HG02763 (cell line): Measurements from ENCODE around the gene ENDOU.
A peak's percentile ranks its signal among the peaks of the same experiment; 100 is the strongest.

ENCODE experiments used
- ATAC-seq: cut with Tn5 transposase; IDR thresholded peaks from one replicate; pipeline ENCODE4 v1.9.1; 2021; ENCODE audit warnings: mild to moderate bottlenecking, moderate library complexity; ENCODE audit not compliant: unreplicated experiment

ENDOU gene

DNA sequence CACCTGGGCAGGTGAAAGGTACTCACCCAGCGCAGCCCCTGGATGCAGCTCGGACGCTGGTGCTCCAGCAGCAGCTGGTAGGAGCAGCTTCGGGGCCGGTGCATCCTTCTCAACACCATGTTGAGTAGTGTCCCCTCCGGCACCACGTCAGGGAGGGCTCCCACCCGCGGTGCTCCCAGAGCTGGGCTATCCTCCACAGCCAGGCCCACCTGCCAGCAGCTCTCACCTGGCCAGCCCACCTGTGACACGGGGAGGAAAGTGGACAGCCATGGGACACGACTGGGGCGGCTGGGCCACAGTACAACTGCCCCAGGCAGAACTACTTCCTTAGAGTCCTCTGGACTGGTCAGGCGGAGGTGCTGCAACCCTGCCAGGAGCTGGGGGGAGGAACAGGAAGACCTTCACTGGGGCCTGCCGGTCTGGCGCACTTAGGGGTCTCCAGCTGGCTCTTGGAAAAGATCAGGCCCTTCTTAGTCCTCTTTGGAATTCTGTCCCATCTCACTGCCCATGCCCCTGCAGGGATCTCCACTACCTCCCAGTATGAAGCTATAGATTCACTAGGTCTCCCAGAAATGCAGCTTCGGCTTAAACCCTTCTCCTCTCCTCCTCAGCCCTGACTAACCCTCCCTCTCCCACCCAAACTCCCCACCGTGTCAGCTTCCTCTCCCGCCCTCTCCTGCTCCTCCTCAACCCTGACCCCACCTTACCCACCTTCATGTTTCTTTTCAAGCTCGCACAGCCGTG is 32.7 kb upstream of the ENDOU start:
- no peak for ATAC-seq

DNA sequence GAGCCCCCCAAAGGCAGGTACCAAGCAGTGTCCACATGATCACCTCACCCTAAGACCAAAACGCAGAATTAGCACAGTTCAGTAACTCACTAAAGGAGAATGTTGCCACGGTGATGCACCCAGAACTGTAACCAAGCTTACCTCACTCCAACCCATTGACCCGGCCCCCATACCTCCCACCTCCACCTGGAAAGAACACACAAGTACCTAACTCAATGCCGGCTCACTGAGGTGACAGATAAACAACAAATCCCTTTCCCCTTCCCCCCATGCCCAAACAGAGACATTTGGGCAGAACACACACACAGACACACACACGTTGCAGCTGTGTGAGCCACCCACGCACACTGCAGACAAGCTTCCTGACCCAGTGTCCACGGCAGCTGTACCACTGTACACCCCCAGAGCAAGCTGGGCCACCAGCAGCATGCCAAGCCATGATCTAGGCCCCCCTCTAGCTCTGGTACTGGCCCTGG is 32.1 kb upstream of the ENDOU start:
- ATAC-seq, result no peak

DNA sequence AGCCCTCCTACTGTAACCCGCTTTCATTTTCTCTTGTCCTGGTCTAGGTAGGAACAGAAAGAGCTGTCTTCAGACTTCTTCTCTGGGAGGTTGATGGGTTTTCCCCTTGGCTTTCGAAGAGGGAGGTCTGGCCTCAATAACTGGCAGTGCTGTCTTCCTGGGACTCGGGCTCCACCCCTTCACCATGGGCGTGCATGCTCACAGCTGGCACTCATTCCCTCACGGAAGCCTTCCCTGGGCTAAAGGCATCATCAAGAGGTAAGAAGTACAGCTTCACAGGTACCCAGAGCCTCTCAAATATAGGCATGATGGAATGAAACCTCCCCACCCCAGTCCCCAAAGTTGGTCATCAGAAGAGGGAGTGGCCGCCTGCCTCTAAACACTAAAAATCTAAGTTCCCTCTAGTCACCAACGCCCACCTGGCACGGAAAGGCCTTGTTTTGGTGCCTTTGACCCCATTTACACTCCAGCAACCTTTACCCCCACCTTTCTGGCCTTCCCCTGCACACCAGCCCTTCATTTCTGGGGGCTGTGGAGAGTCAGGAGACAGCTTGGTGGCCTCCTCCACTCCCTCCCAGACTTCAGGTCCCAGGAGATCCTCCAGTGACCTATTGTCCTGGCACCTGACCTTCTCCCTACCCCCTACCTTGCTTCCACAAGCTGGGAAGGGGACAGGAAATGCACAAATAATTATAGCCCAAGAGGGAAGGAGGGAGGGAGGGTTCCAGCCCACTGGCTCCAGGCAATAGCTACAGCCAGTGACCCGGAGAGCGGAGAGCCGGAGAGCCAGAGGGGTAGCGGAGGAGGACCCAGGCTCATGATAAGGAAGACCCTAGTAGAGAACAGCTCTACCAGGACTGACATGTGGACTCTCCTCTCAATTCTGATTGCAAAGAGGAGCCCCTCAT is 30.6 kb upstream of the ENDOU start:
- ATAC-seq, result peak; percentile 73

DNA sequence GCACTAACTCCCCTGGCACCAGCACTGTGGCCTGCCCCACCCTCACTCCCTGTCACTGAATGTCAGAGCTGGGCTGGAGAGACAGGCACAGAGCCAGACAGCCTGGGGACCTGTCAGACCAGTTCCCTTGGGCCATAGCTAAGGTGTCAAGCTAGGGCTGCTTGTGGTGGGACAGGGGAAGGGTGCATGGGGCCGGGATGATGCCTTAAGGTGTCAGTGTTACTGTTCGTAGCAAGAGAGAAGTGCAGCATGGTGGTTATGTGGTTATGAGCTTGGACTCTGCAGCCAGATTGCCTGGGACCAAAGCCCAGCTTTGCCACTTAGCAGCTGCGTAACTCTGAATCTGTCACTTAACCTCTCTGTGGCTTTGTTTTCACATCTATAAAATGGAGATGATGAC is 29.6 kb upstream of the ENDOU start:
- no peak for ATAC-seq

DNA sequence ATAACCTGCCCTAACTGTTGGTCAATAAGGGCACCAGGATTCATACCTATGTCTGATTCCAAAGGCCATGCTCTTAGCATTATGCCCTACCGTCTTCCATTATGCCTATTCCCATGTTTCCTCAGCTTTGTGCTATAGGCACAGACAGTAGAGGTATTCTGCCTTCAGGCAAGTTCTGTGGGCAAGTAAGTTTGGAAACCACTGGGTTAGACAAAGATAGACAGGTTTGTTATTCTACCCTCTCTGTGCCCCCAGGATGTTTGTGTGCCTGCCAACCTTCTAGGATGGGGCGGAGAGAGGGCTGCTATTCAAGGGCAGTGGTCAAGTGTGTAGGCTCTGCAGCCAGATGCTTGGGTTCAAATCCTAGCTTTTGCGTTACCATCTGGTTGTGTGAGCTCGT is 28.8 kb upstream of the ENDOU start:
- no peak for ATAC-seq

DNA sequence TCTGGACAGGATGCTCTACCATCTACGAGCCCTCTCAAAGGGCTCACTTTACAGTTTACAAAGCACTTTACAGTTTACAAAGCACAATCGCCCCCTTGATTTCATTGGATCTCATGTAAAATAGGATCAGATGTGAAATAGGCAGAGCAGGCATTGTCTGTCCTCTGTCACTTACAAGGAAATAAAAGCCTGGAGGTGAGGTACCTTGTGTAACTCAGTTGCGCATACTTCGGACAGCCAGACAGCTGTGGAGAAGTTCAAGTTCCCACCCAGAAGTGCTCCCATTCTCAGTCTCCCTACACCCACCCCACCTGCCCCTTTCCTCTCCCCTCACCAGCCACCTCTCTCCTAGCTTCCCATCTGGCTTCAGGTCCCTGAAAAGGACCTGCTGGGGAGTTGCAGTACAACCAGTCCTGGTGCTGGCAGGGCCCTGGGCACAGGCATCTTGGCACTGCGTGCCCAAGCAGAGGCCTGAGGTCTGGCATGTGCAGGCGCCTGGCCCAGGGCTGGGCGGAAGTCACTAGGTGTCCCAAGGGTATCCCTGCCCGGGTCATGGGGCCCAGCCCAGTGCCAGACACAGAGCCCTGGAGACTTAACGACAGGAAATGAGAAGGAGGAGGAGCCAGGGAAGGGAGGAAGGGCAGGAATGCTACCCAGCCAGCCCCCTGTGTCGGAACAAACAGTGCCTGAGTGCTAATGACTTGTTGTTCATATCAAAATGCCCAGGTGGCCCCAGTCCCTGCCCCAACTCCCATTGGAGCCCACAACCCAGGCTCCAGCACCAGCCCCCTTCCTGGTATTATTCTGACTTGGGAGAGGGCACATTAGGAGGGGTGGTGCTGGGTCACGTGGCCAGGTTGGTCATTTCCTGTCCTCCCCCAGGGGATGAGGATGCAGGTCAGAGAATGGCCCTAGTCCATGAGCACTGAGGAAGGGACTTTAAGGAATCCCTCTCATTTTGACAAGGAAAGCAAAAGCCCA is 28.0 kb upstream of the ENDOU start:
- no peak for ATAC-seq

DNA sequence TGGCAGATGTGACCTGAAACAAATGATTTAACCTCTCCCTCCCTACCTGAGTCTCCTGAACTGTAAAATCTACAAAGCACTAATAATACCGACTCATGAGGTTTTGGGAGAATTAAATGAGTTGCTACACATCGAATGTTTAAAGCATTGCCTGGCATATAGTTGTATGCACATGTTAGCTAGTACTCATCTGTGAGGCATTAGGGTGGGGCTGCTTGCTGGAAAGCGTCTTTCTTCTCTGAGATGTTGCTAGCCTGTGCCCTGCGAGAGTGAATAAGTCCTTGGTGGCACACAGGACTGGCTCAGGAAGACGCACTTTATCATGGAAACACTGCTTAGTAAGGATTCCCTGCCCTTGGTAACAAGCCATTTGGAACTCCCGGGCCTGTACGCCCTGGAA is 27.3 kb upstream of the ENDOU start:
- ATAC-seq, result no peak

DNA sequence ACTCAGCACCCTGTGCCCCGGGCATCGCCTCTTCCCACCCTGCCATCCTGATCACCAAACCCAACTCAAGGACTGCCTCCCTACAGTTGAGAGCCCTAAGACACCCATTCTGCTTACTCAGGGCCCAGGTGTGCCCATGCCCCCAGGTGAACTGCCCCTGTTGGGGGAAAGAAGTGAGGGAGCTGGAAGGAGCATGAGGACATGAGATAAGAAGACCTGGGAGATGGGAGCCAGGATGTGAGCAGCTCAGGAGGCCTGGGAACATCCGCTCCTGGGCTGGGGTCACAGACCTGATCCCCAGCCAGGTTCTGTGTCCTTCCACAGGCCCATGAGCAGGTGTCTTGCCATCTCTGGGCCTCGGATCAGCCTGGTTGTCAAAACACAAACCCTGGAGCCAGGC is 26.8 kb upstream of the ENDOU start:
- ATAC-seq, result no peak

DNA sequence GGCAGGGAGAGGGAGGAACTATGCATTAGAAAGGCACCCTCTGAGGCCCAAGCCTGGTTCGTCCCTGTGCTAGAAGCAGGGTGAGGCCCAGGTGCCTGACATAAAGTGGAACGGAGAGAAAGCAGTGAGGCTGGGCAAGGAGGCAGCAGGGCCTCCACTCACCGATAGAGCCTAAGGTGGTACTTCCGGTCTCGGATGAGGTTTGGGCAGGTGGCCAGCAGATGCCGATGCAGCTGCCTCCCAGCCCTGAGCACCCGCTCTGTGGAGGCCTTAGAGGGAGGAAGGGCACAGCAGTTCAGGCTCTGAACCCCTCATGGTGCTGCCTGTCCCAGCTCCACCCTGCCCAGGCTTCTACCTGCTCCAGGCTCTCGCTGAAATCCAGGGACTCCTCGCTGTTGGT is 26.3 kb upstream of the ENDOU start:
- ATAC-seq, result no peak

DNA sequence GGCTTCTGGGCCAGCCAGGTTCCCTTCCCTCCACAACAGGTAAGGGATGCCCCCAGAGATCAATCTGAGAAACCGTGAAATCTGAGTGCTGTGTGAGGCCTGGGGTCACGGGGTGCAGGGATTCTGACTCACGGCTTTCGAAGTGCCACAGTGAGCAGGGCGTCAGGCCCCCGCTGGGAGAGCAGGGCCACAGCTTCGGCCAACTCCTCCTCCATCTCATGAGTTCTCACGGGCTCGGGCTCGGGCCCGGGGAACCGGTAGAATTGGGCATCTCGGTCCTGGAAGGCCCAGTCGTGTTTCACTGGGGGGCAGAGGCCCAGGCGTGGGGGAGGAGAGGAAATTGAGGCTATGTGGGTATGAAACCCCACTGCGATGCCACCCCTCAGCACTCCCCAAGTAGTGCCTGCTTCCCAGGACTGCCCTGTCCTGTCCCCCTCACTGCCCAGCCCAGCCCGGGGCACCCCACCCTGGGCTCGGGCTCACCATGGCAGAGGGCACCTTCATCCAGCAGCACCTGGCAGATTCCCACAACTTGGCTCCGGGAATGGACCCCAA is 25.7 kb upstream of the ENDOU start:
- ATAC-seq, result no peak

DNA sequence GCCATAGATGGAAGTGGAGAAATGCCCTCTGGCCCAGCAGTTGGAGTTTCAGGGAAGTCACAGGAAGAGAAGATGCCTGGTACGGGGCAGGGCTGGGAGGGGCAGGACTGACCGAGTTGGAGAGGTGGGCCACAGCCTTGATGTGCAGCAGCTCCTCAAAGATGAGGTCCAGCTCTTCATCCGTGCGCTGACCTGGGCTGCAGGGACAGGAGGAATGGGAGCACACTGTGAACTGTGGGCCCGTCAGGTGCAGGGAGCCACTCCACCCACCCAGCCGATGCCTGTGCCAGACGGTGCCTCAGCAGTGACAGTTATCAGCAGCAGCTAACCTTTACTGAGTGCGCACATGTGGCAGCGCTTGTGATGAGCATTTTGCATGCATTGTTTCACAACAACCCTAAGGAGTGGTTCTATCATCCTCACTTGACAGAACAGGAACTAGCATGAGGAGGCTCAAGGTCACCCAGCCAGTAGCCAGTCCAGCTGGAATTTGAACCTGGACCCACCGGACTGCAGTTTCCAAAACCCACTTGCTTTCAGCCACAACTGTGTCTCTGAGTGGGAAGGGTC is 25.0 kb upstream of the ENDOU start:
- ATAC-seq, result no peak

DNA sequence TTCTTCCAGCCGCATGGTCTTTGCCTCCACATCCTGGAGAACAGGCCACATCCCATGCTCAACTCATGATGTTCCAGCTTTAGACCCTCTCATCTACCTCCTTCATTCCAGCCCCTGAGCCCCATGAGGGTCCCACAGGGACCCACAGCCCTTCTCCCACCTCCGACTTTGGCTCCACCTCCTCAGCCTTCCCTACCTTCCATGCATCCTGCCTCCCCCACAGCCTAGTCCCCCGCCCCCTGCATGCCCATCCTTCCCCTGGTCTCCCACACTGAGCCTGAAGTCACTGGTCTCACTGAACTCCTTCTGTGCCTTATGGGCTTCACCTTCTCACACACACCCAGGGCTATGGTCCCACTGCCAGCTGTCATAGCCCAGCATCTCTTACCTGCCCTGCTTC is 23.6 kb upstream of the ENDOU start:
- ATAC-seq, result no peak

DNA sequence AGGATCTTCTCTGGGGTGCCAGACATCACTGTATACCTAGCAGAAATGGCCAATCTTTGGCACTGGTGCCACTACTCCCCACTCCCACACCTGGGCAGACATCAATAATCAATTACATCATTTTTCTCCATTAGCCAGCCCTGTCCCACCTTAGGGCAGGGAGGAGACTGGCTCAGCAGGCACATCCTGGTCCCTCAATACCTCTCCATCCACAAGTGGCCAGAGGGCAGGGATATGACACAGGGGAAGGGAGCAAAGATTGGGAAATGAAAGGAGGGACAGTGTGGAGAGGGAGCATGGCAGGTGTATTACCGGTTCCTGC is 23.2 kb upstream of the ENDOU start:
- ATAC-seq, result no peak

DNA sequence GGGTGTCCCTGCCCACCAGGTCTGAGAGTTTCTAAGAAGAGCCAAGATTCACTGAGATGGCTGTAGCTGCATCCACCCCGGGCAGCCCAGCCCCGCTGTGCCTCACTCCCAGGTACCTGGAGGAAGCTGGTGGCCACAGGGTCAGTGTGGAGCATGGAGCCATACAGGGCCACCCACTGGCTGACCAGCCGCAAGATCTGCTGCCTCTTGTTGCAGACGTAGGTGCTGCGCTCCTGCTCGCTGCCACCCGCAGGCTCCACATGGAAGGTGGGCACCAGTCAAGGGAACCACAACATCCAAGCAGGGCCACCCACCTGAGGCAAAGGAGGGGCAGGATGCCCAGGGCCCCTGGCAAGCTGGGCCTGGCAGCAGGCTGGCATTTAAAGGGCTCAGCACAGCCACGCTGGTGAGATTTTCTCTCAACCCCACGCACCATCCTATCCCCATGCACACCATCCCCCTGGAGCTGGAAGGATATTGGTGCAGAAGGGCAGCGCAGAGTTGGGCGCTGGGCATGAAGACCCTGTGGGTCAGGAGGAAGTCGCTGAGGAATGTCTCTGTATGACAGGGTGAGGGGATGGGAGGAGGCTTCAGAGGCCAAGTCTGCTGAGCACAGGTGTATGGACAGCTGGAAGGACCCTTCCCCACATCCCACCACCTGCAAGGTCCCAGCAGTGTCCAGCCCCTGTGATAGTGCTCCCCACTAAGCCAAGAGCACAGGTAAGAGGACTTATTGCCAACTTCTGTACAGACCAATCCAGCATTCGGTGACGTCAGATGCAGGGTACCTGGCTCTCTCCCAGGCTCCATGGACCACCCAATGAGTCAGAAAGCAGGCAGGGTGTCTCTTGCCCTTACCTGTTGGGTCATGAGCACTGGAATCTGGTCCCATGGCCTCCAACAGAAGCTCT is 22.6 kb upstream of the ENDOU start:
- no peak for ATAC-seq

DNA sequence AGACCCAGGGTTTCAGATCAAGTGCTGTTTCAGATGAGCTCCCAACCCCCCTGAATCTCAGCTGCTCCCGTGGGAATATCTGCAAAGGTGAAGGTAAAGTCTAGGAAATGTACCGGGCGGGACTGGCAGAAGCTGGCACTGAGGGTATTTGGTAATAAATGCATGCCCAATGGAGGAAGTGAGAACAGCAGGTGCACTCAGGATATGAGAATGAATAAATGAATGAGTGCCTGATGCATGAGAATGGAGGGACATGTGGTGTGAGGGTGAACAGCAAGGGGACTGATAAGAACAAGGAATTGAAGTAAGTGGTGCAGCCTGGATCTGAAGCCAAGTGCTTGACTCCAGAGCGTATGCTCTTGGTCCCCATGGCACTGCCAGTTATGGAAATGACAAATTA is 21.8 kb upstream of the ENDOU start:
- no peak for ATAC-seq

DNA sequence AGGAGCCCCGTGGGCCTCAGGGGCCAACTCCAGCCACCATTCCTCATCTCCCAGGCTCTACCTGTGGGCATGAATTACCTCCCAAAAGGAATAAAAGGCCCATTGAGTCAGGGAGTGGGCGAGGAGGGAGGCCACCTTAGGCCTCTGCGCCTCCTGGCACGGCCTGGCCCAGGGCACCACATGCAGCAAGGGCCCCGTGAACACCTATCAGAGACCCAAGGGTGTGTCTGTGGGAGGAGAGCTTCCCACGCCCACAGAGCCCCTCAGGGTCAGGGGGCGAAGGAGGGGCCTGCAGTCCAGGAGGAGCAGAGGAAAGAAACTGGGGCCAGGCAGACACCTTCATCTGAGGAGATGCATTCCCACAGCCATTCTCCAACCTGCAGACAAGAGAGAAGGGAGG is 21.2 kb upstream of the ENDOU start:
- no peak for ATAC-seq

DNA sequence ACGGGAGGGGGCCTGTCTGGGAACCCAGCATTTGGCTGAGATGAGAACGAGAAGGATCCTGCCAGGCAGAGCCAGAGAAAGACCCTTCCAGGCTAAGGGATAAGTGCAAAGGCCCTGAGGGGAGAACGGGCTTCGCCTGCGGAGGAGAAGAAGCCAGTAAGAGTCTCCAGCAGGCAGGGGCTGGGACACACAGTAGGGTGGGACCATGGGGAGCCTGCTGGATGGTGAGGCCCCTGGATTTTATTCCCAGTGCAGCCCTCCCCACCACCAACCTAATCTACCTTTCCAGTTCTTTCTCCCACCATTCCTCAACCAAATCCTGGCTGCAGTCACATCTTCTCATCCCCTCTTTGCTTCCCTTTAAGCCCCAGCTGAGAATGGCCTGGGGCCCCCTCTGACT is 20.8 kb upstream of the ENDOU start:
- ATAC-seq, result no peak

DNA sequence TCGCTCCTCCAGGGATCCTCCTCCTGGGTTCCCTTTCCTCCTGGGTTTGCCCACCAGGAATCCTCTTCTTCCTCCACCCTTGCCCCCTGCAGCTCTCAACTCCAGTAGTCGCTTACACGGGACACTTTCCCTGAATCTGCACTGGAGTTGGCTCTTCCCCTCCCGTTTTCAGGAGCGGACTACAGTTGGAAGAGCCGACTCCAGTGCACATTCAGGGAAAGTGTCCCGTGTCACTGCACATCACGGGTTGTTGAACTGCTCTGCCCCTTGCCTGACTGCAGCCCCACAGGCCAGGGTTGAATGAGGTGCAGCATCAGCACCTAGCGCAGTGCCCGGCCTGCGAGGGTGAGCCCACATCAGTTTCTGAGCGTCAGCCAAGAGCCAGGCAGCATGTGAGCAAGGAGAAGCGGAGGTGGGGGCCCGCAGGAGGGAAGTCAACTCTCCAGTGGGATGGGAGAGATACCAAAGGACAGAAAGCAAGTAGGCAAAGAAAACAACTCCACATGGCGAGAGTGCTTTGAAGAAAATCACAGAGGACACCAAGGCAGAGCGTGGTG is 20.3 kb upstream of the ENDOU start:
- ATAC-seq, result no peak

DNA sequence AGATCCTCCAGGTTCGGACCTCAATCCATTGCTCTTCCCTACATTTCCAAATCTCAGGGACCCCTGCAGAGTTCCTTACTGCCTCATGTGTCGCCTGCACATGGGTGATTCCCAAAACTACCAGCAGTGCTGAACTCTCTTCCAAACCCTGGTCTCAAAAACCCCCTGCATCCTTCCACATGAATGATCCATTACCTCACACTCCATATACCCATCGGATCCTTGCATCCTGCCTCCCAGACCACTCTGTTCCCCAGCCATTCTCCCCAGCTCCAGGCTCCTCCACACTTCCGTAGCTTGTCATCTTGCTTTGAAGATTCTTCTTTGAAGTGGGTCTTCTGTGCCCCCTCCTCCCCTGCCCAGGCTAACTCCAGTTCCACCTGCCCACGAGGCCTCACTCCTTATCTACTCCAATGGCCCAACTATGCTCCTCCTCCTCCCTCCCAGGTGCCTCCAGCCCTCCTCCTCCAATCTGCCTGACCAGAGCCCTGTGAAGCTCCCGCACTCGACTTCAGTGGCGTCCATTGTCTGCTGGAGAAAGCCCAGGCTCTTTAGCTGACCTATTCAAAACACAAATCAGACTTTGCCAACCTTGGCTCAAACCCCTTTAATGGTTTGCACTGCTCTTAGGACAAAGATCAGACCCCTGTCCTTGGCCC is 19.6 kb upstream of the ENDOU start:
- ATAC-seq, result no peak
